Astrocyte of the spinal cord (primary cell): ENCODE data around the gene HYAL1.
"Not testable (repeated sequence)": the region's sequence is repeated elsewhere in the genome, so short reads cannot be mapped to it uniquely, and the experiment has no call there.

Source experiments
- DNase-seq: peaks from one replicate; pipeline ENCODE4 v3.0.0; 2011; ENCODE audit warnings: low read depth, low spot score
- H3K4me3 ChIP-seq: 2 replicates; pipeline ENCODE4 v1.5.1; 2011; ENCODE audit warnings: low read depth, mild to moderate bottlenecking, low read length, moderate library complexity
- in situ Hi-C: cut with HindIII; loops from 2 replicates; pipeline ENCODE4 v1.10.0; 2017; ENCODE audit warnings: low sequenced_read_pairs
- TF ChIP-seq, protein P1 (sequence below): IDR thresholded peaks from 2 replicates; pipeline ENCODE4 v1.5.1; 2012; ENCODE audit warnings: low read depth, mild to moderate bottlenecking, low read length, inconsistent platforms

The HYAL1 gene

DNA sequence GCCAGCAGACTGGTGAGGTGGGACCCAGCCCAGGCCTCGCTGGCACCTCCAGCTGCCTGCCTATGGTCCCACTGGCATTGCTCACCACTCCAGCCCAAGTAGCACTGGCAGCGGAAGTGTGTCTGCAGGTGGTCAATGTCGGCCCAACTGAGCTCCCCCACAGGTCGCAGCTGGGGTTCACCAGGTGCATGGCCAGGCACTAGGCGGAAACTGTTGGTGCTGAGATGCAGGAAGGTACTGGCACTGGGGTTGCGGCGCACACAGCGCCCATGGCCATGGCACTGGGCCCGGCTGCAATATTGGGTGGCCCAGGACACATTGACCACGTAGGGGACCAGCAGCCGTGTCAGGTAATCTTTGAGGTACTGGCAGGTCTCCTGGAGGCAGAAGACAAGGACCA lies 14.8 kb upstream of the HYAL1 start:
- DNase-seq, result no peak
- in situ Hi-C loops, result no loop called here
- TF ChIP-seq, protein P1, sequence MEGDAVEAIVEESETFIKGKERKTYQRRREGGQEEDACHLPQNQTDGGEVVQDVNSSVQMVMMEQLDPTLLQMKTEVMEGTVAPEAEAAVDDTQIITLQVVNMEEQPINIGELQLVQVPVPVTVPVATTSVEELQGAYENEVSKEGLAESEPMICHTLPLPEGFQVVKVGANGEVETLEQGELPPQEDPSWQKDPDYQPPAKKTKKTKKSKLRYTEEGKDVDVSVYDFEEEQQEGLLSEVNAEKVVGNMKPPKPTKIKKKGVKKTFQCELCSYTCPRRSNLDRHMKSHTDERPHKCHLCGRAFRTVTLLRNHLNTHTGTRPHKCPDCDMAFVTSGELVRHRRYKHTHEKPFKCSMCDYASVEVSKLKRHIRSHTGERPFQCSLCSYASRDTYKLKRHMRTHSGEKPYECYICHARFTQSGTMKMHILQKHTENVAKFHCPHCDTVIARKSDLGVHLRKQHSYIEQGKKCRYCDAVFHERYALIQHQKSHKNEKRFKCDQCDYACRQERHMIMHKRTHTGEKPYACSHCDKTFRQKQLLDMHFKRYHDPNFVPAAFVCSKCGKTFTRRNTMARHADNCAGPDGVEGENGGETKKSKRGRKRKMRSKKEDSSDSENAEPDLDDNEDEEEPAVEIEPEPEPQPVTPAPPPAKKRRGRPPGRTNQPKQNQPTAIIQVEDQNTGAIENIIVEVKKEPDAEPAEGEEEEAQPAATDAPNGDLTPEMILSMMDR, result no peak
- no peak overlapping the region for H3K4me3 ChIP-seq

DNA sequence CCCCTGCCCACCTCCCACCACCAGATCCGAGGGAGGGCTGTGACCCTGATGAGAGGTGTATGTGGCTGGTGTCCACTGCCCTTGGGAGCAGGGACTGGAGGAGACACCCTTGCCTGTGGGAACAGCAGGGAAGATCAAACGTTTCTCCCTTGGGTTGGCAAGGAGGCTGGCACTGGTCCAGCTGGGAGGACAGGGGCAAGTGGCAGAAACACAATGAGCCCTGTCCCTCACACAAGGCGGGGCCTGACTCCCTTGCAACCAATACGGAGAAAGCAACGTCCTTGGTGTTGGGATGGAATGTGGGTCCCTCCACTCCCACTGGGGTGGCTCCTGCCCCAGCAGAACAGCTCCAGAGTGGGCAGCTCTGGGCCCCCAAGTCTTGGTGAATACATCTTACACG lies 13.9 kb upstream of the HYAL1 start:
- H3K4me3 ChIP-seq, result no peak overlapping the region
- TF ChIP-seq, protein P1, result no peak

DNA sequence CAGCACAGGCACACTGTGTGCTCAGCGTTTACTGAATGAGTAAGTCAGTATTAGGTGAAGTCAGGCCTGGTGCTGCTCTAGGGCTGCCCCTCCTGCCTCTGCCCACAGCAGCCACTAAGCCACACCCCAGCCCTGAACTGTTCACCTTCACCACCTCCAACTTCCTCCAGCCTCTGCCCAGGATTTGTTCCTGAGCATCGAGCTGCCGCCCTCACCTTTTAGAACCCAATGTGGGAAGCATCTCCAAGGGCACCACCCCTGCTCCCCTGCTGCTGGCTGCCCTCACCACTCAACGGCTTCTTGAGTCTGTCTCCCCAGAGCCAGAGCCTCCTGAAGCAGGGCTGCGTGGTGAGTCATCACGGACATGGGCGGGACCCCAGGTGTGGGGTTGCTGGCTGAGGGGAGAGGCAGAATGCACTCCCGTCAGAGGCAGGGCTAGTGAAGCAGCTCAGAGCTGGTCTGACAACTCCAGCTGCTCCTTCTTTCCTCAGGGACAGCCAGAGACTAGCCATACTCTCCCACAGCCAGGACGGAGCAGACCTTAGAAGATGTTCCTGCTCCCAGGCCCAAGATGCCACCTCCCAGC lies 13.4 kb upstream of the HYAL1 start:
- TF ChIP-seq, protein P1, result no peak
- H3K4me3 ChIP-seq, result no peak overlapping the region
- in situ Hi-C loops, result no loop called here
- DNase-seq, result peak; percentile 62

More for the DNA sequence above, 13.9 kb upstream of the HYAL1 start:
- no peak for DNase-seq
- in situ Hi-C loops, result no loop called here

DNA sequence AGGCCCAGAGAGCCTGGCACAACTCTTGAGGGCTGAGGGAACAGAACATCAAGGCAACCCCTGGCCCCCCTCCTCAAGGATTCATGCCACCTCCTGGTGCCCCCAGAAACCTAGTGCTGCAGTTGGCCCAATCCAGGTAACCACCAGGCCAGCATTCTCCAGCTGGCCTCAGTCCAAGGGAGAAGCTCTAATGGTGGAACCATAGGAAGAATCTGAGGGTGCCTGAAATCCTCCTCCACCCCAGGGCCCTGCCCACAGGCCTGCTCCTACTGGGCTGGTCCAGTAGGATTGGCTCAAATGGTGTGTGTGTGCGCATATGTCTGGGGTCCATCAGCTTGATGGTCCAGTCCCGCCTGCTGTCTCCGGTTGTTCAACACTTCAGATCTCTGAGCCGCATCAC lies 11.4 kb upstream of the HYAL1 start:
- no peak for DNase-seq
- no peak overlapping the region for H3K4me3 ChIP-seq

DNA sequence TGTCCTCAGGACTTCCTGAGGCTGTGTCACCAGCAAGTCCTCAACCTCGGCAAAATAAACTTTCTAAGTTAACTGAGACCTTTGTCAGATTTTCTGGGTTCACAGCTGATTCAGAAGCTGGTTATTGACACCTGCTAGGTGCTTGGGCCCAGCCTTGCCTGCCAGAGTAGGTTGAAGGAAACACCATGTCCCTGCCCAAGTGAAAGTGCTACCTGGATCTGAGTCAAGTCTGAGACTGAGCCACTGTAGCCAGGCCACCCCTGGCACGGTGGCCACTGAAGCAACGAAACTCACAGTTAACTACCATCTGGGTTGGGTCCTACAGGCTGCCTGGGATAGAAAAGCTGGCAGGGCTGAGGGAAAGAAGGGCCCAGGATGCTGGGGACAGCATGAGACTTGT lies 11.0 kb upstream of the HYAL1 start:
- DNase-seq, result no peak
- H3K4me3 ChIP-seq, result no peak overlapping the region
- TF ChIP-seq, protein P1, result no peak
- in situ Hi-C loops, result no loop called here

More for the DNA sequence above, 11.4 kb upstream of the HYAL1 start:
- in situ Hi-C loops, result no loop called here
- TF ChIP-seq, protein P1, result no peak

DNA sequence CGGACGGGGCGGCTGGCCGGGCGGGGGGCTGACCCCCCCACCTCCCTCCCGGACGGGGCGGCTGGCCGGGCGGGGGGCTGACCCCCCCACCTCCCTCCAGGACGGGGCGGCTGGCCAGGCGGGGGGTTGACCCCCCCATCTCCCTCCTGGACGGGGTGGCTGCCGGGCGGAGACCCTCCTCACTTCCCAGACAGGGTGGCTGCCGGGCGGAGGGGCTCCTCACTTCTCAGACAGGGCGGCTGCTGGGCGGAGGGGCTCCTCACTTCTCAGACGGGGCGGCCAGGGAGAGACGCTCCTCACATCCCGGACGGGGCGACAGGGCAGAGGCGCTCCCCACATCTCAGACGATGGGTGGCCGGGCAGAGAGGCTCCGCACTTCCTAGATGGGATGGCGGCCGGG lies 8.7 kb upstream of the HYAL1 start:
- in situ Hi-C loops, H3K4me3 ChIP-seq, DNase-seq: not testable (repeated sequence)

DNA sequence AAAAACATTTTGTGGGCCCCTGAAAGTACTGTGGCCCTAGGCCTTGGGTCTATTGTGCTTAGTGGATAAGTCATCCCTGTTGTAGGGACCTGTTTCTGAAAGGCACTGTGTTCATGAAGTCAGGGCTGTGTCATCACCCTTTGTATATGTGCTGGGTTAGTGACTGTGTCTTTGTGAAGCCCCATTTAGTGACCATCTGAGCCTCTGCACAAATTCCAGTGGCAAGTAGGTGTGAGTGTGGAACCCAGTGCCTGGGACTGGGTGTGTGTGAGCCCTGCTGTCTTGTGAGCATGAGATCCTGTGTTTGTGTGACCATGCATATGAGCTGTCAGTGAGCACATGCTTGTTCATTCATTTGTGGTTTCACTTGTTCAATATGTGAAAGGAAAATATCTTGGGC lies 1.2 kb upstream of the HYAL1 start:
- H3K4me3 ChIP-seq, result no peak overlapping the region
- TF ChIP-seq, protein P1, result no peak
- in situ Hi-C loops, result no loop called here
- peak; percentile 37 for DNase-seq
